ENCODE measurements around the gene LSM11. TPM values are rescaled to one million over a fixed set of nuclear protein-coding genes. Genes with fewer than 3 reads are reported as not detected.
"Not testable (repeated sequence)": the region's sequence is repeated elsewhere in the genome, so short reads cannot be mapped to it uniquely, and the experiment has no call there.

Gene LSM11
- polyA plus RNA-seq, 1 of the 3 experiments (the other 2 are of a cell fraction) = 0.95 TPM

- no peaks in the 10 kb centered on the region for H3K36me3 ChIP-seq (replicated peaks in 1 of 2; ENCODE audit: control insufficient read depth in 1 of 2, insufficient read depth in 2 of 2, low read length in 1 of 2)
- peaks cover 3% of the 10 kb centered on the region for H3F3A ChIP-seq (replicated peaks; ENCODE audit: insufficient read depth)
- H3K79me2 ChIP-seq (ENCODE audit: insufficient read depth) = no peaks in the 10 kb centered on the region
- POLR2A ChIA-PET = interaction anchor here (1.4 kb wide), 1 partner anchor 11 kb away, joined by 4 read pairs; the partner anchor contains the start of gene THG1L
- CTCF ChIA-PET = no interaction called here
- no peaks in the 10 kb centered on the region for H3K9me2 ChIP-seq
- no peaks in the 10 kb centered on the region for H4K20me1 ChIP-seq (ENCODE audit: insufficient read depth)
- H3K9ac ChIP-seq = no peak overlapping the region
- TF ChIP-seq FOSL2 (IDR thresholded peaks at IDR 0.05; ENCODE audit: borderline replicate concordance, low read depth) = no peak
- TF ChIP-seq RCOR1 (IDR thresholded peaks at IDR 0.05; ENCODE audit: low read length) = no peak
- no peak for TF ChIP-seq JUND (IDR thresholded peaks at IDR 0.05)
- TF ChIP-seq RXRA (IDR thresholded peaks at IDR 0.05; ENCODE audit: borderline replicate concordance, low read depth) = no peak
- no peak for TF ChIP-seq IRF3 (IDR thresholded peaks at IDR 0.05; ENCODE audit: low read depth, low read length)
- no peak for TF ChIP-seq TAF1 (IDR thresholded peaks at IDR 0.05; ENCODE audit: borderline replicate concordance, low read depth, low read length)
- no peak for TF ChIP-seq GATA2 (CRISPR knock-in tag; IDR thresholded peaks at IDR 0.05)
- TF ChIP-seq POLR2AphosphoS5 (IDR thresholded peaks at IDR 0.05; ENCODE audit: low read depth, low read length) = no peak
- TF ChIP-seq PBX3 (IDR thresholded peaks at IDR 0.05) = no peak
- TF ChIP-seq NFIC (IDR thresholded peaks at IDR 0.05; ENCODE audit: borderline replicate concordance) = no peak
- no peak for TF ChIP-seq USF2 (IDR thresholded peaks at IDR 0.05; ENCODE audit: borderline replicate concordance, low read depth, low read length)
- TF ChIP-seq MXI1 (IDR thresholded peaks at IDR 0.05; ENCODE audit: low read depth, low read length) = no peak
- no peak for TF ChIP-seq FOXJ3 (CRISPR knock-in tag; IDR thresholded peaks at IDR 0.05)
- TF ChIP-seq TEAD4 (IDR thresholded peaks at IDR 0.05; ENCODE audit: borderline replicate concordance, insufficient read depth) = no peak
- TF ChIP-seq EZH2phosphoT487 (IDR thresholded peaks at IDR 0.05; ENCODE audit: borderline replicate concordance, low read depth) = no peak
- TF ChIP-seq USF1 (IDR thresholded peaks at IDR 0.05; ENCODE audit: borderline replicate concordance, low read depth) = no peak
- H3K27me3 ChIP-seq (ENCODE audit: insufficient read depth) = no peaks in the 10 kb centered on the region
- WGBS (ENCODE audit: low lambda C conversion rate) = 96% methylated on average over 3 of the region's 6 CpGs
- H3K4me1 ChIP-seq (ENCODE audit: control insufficient read depth in 1 of 2, insufficient read depth in 2 of 2, low read depth in 1 of 2, low read length in 1 of 2) = no peaks in the 10 kb centered on the region; a peak in 1 of 4 replicates
- H3K4me2 ChIP-seq = no peak overlapping the region
- H3K27ac ChIP-seq (ENCODE audit: low read depth in 2 of 2, low read length in 1 of 2) = no peak overlapping the region
- no peak overlapping the region for H3K4me3 ChIP-seq (ENCODE audit: low read depth in 2 of 2, low read length in 1 of 2)
- no peak overlapping the region for H2AFZ ChIP-seq (ENCODE audit: low read depth)
- DNase-seq = no peak
- no peaks in the 10 kb centered on the region for H3K9me3 ChIP-seq
Measured at GRCh38 chr5:157721159-157721558, 22.4 kb upstream of the LSM11 start.

- H3K27me3 ChIP-seq (ENCODE audit: insufficient read depth); H3K4me3 ChIP-seq (ENCODE audit: low read depth in 2 of 2, low read length in 1 of 2); H3F3A ChIP-seq (replicated peaks; ENCODE audit: insufficient read depth); CTCF ChIA-PET; H3K27ac ChIP-seq (ENCODE audit: low read depth in 2 of 2, low read length in 1 of 2); H3K4me1 ChIP-seq (ENCODE audit: control insufficient read depth in 1 of 2, insufficient read depth in 2 of 2, low read depth in 1 of 2, low read length in 1 of 2); H3K36me3 ChIP-seq (replicated peaks in 1 of 2; ENCODE audit: control insufficient read depth in 1 of 2, insufficient read depth in 2 of 2, low read length in 1 of 2); POLR2A ChIA-PET; DNase-seq; H3K9me2 ChIP-seq; H3K9me3 ChIP-seq; H2AFZ ChIP-seq (ENCODE audit: low read depth); H3K79me2 ChIP-seq (ENCODE audit: insufficient read depth); H3K4me2 ChIP-seq; H3K9ac ChIP-seq; H4K20me1 ChIP-seq (ENCODE audit: insufficient read depth): not testable (repeated sequence)
- 48% methylated on average over 2 of the region's 2 CpGs for WGBS (ENCODE audit: low lambda C conversion rate)
Measured at GRCh38 chr5:157722895-157723294, 20.6 kb upstream of the LSM11 start.

- not testable (repeated sequence) for H3K9ac ChIP-seq; H3K36me3 ChIP-seq (replicated peaks in 1 of 2; ENCODE audit: control insufficient read depth in 1 of 2, insufficient read depth in 2 of 2, low read length in 1 of 2)
Measured at GRCh38 chr5:157726607-157727006, 16.9 kb upstream of the LSM11 start.

More at GRCh38 chr5:157726607-157727006, 16.9 kb upstream of the LSM11 start:
- H4K20me1 ChIP-seq (ENCODE audit: insufficient read depth); H3K27ac ChIP-seq (ENCODE audit: low read depth in 2 of 2, low read length in 1 of 2); POLR2A ChIA-PET; H3K4me3 ChIP-seq (ENCODE audit: low read depth in 2 of 2, low read length in 1 of 2); H3K4me1 ChIP-seq (ENCODE audit: control insufficient read depth in 1 of 2, insufficient read depth in 2 of 2, low read depth in 1 of 2, low read length in 1 of 2); CTCF ChIA-PET; H3K27me3 ChIP-seq (ENCODE audit: insufficient read depth); H3K9me3 ChIP-seq; H3K4me2 ChIP-seq; H3F3A ChIP-seq (replicated peaks; ENCODE audit: insufficient read depth); H3K79me2 ChIP-seq (ENCODE audit: insufficient read depth); DNase-seq; H3K9me2 ChIP-seq; H2AFZ ChIP-seq (ENCODE audit: low read depth): not testable (repeated sequence)
- 91% methylated on average over 2 of the region's 2 CpGs for WGBS (ENCODE audit: low lambda C conversion rate)
